Bronchial epithelial cell (primary cell): Measurements from ENCODE around the gene FXYD6. TPM values are rescaled to one million over a fixed set of nuclear protein-coding genes. Genes with fewer than 3 reads are reported as not detected.

ENCODE experiments used
- DNase-seq: peaks from one replicate; pipeline ENCODE4 v3.0.0-alpha.2; 2010; ENCODE audit warnings: low read depth
- FAIRE-seq: peaks from 2 replicates; lab custom pipeline; 2011; peaks lifted over from hg19 to GRCh38; lab: Jason Lieb, UNC
- H3K27me3 ChIP-seq: 2 replicates; pipeline ENCODE4 v1.5.1; 2011; ENCODE audit warnings: low read length; ENCODE audit not compliant: control insufficient read depth, insufficient read depth
- H3K36me3 ChIP-seq: 2 replicates; pipeline ENCODE4 v1.5.1; 2011; ENCODE audit warnings: low read length; ENCODE audit not compliant: control insufficient read depth, insufficient read depth
- H3K4me3 ChIP-seq: 2 replicates; pipeline ENCODE4 v1.5.1; 2011; ENCODE audit warnings: mild to moderate bottlenecking, low read depth, low read length, control low read depth
- CTCF ChIP-seq: IDR thresholded peaks from 2 replicates; pipeline ENCODE4 v1.5.1; 2011; ENCODE audit warnings: mild to moderate bottlenecking, moderate library complexity, low read length, control low read depth, inconsistent platforms; ENCODE audit not compliant: insufficient read depth, severe bottlenecking
- total RNA-seq: library from RNA; depleted of rRNA; stranded (reverse); fragments of >200 nt; gene quantifications from 2 replicates; pipeline ENCODE4 v1.2.1, GENCODE V29; 2014

Gene FXYD6
- total RNA-seq, 1 donor from 2014 or later, result not detected

GRCh38 chr11:117862753-117863152 lies 13.7 kb downstream of the FXYD6 start:
- Histone ChIP-seq H3K27me3 (no peaks in the 10 kb centered on the region), H3K4me3 (no peak overlapping the region), H3K36me3 (no peaks in the 10 kb centered on the region)
- no peak for TF ChIP-seq CTCF
- no peak for FAIRE-seq
- DNase-seq, result no peak

GRCh38 chr11:117862019-117862725 lies 14.3 kb downstream of the FXYD6 start:
- no peaks in the 10 kb centered on the region for H3K36me3 ChIP-seq
- H3K27me3 ChIP-seq, result no peaks in the 10 kb centered on the region
- DNase-seq (no peak), FAIRE-seq (no peak)
- no peak overlapping the region for H3K4me3 ChIP-seq
- TF ChIP-seq CTCF, result no peak

- DNase-seq, result peak; percentile 22
- Histone ChIP-seq H3K27me3 (no peaks in the 10 kb centered on the region), H3K36me3 (no peaks in the 10 kb centered on the region), H3K4me3 (no peak overlapping the region)
- no peak for TF ChIP-seq CTCF
- peak; percentile 80 for FAIRE-seq
Measured at GRCh38 chr11:117861151-117862018, 15.1 kb downstream of the FXYD6 start.

- DNase-seq, result no peak
- no peaks in the 10 kb centered on the region for H3K27me3 ChIP-seq
- FAIRE-seq, result no peak
Measured at GRCh38 chr11:117860139-117860538, 16.3 kb downstream of the FXYD6 start.

GRCh38 chr11:117859488-117860112 lies 16.9 kb downstream of the FXYD6 start:
- DNase-seq (no peak), FAIRE-seq (no peak)
- Histone ChIP-seq H3K36me3 (no peaks in the 10 kb centered on the region), H3K4me3 (no peak overlapping the region), H3K27me3 (no peaks in the 10 kb centered on the region)
- TF ChIP-seq CTCF, result no peak

More at GRCh38 chr11:117860139-117860538, 16.3 kb downstream of the FXYD6 start:
- Histone ChIP-seq H3K4me3 (no peak overlapping the region), H3K36me3 (no peaks in the 10 kb centered on the region)
- TF ChIP-seq CTCF, result no peak
